ENCODE data around the gene TEX2. TPM values are rescaled to one million over a fixed set of nuclear protein-coding genes. Genes with fewer than 3 reads are reported as not detected.

Gene TEX2
- total and polyA plus RNA-seq, 2 experiments from 2014 or later: 7.5 to 17.7 TPM

DNA sequence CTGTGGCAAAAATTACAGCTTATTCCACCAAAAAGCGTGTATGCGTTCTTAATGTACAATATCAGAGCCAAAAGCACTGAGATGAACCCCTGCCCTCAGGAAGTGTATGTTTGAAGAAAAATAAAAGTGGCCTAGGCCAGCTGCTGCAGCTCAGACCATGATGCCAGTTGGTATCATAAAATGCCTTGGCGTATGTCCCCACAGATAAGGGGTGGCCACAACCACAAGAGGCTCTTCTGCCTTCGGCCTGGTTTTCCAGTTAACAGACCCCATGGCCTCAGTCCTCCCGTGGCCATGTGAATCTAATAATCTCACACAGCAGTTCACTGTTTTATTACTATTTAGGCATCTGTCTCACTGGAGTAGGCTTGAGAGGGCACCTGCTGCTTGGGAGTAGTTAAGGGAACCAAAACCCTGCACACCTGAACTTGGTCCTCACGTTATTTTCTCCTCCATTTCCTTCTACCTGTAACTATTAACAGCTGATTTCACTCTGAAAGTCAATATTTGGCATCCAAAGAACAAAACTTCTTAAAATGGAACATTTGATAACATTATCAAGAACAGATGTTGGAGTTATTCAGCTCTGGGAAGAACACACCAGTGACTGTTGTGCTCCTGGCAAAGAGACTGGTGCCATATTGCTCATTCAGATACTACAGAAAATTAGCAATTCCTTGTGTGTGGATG lies 98.3 kb downstream of the TEX2 start:
- H3F3A ChIP-seq (replicated peaks; ENCODE audit: low read depth): no peaks in the 10 kb centered on the region
- H3K27me3 Mint-ChIP-seq (ENCODE audit: insufficient read depth, low read depth, poor library complexity): no peaks in the 10 kb centered on the region
- no peak overlapping the region for H3K4me3 Mint-ChIP-seq
- no peaks in the 10 kb centered on the region for H3K27me3 ChIP-seq (ENCODE audit: insufficient read depth)
- H3K36me3 Mint-ChIP-seq (ENCODE audit: low read depth): no peaks in the 10 kb centered on the region
- H3K9me2 ChIP-seq (ENCODE audit: insufficient read depth): no peaks in the 10 kb centered on the region
- H3K4me1 ChIP-seq (ENCODE audit: insufficient read depth): no peaks in the 10 kb centered on the region
- TF ChIP-seq POLR2AphosphoS5 (IDR thresholded peaks at IDR 0.05; ENCODE audit: low read depth) (no peak), EZH2phosphoT487 (IDR thresholded peaks at IDR 0.05; ENCODE audit: unreplicated experiment) (no peak), CREB1 (CRISPR knock-in tag; IDR thresholded peaks at IDR 0.05; ENCODE audit: low read depth) (no peak), ZNF331 (CRISPR knock-in tag; IDR thresholded peaks at IDR 0.05; ENCODE audit: low read depth) (no peak), STAT1 (IDR thresholded peaks at IDR 0.05; ENCODE audit: unreplicated experiment) (no peak), ZNF462 (CRISPR knock-in tag; IDR thresholded peaks at IDR 0.05) (no peak), NANOG (IDR thresholded peaks at IDR 0.05; ENCODE audit: borderline replicate concordance) (no peak), EZH2 (IDR thresholded peaks at IDR 0.05; ENCODE audit: low read depth, unreplicated experiment) (no peak)
- TF ChIP-seq, protein P1, sequence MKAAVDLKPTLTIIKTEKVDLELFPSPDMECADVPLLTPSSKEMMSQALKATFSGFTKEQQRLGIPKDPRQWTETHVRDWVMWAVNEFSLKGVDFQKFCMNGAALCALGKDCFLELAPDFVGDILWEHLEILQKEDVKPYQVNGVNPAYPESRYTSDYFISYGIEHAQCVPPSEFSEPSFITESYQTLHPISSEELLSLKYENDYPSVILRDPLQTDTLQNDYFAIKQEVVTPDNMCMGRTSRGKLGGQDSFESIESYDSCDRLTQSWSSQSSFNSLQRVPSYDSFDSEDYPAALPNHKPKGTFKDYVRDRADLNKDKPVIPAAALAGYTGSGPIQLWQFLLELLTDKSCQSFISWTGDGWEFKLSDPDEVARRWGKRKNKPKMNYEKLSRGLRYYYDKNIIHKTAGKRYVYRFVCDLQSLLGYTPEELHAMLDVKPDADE (IDR thresholded peaks at IDR 0.05): no peak
- TF ChIP-seq, protein P2, sequence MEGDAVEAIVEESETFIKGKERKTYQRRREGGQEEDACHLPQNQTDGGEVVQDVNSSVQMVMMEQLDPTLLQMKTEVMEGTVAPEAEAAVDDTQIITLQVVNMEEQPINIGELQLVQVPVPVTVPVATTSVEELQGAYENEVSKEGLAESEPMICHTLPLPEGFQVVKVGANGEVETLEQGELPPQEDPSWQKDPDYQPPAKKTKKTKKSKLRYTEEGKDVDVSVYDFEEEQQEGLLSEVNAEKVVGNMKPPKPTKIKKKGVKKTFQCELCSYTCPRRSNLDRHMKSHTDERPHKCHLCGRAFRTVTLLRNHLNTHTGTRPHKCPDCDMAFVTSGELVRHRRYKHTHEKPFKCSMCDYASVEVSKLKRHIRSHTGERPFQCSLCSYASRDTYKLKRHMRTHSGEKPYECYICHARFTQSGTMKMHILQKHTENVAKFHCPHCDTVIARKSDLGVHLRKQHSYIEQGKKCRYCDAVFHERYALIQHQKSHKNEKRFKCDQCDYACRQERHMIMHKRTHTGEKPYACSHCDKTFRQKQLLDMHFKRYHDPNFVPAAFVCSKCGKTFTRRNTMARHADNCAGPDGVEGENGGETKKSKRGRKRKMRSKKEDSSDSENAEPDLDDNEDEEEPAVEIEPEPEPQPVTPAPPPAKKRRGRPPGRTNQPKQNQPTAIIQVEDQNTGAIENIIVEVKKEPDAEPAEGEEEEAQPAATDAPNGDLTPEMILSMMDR (conservative IDR thresholded peaks at IDR 0.05; ENCODE audit: low read depth in 2 of 2): no peak
- ATAC-seq (no peak), DNase-seq (ENCODE audit: low spot score) (no peak)
- peaks cover 1% of the 10 kb centered on the region; the same call in 1 of the 3 replicates for H3K4me1 Mint-ChIP-seq
- H3K36me3 ChIP-seq (ENCODE audit: insufficient read depth): peaks cover 1% of the 10 kb centered on the region; the same call in 1 of the 2 replicates
- no peak overlapping the region for H3K4me2 ChIP-seq
- H3K27ac ChIP-seq (ENCODE audit: low read depth): no peak overlapping the region
- H3K79me2 ChIP-seq (replicated peaks; ENCODE audit: insufficient read depth): no peaks in the 10 kb centered on the region
- H3K9me3 Mint-ChIP-seq: no peaks in the 10 kb centered on the region
- H4K20me1 ChIP-seq (replicated peaks; ENCODE audit: insufficient read depth): no peaks in the 10 kb centered on the region; the same call in 1 of the 2 replicates
- no peak overlapping the region for H2AFZ ChIP-seq
- H3K27ac Mint-ChIP-seq: no peak overlapping the region
- H3K4me3 ChIP-seq: no peak overlapping the region
